Panc1 (cell line): ENCODE data around the gene IGFL1. TPM values are rescaled to one million over a fixed set of nuclear protein-coding genes. Genes with fewer than 3 reads are reported as not detected.

Experiments
- ATAC-seq: fragments of 200-7000 bp; cut with Tn5 transposase; 2 replicates; pipeline ENCODE4 v1.9.1; 2020; ENCODE audit warnings: mild to moderate bottlenecking, moderate library complexity
- BruUV-seq: library from RNA; stranded (reverse); fragments of 400-500 nt; replicated peaks from 2 replicates; lab custom pipeline; 2021; lab: Mats Ljungman, UMichigan
- CTCF ChIA-PET: fragments of 300-600 bp; sonication (Branson Sonifier 250); formaldehyde crosslinking; loops from one replicate; lab custom pipeline; 2022; ENCODE audit warnings: antibody characterized with exemption; lab: Charles Lee
- POLR2A ChIA-PET: fragments of 300-600 bp; sonication (Branson Sonifier 250); formaldehyde crosslinking; loops from one replicate; lab custom pipeline; 2022; ENCODE audit warnings: antibody characterized with exemption; lab: Charles Lee
- DNase-seq: peaks from one replicate; pipeline ENCODE4 v3.0.0-alpha.2; 2010; ENCODE audit warnings: low read depth, low spot score
- H3K27ac ChIP-seq: 2 replicates; pipeline ENCODE4 v1.5.1; 2011; ENCODE audit warnings: mild to moderate bottlenecking, low read length, inconsistent platforms
- H3K27me3 ChIP-seq: fragments of 200-500 bp; sonication (Bioruptor generic); 2 replicates; pipeline ENCODE4 v1.6.0; 2014; ENCODE audit warnings: low read length, inconsistent platforms; ENCODE audit not compliant: control insufficient read depth, insufficient read depth
- H3K36me3 ChIP-seq: fragments of 200-500 bp; sonication (Bioruptor generic); 2 replicates; pipeline ENCODE4 v1.5.1; 2014; ENCODE audit warnings: inconsistent platforms, mild to moderate bottlenecking, low read length, moderate library complexity; ENCODE audit not compliant: control insufficient read depth, insufficient read depth
- H3K4me1 ChIP-seq: 2 replicates; pipeline ENCODE4 v1.5.1; 2011; ENCODE audit warnings: inconsistent platforms, mild to moderate bottlenecking, low read length, moderate library complexity; ENCODE audit not compliant: control insufficient read depth, insufficient read depth
- H3K4me3 ChIP-seq, 2 experiments: 2 replicates each; pipeline ENCODE4 v1.5.1; 2011 to 2012; ENCODE audit warnings: low read depth in 2 of 2, low read length in 2 of 2, mild to moderate bottlenecking in 2 of 2, inconsistent platforms in 1 of 2, moderate library complexity in 1 of 2
- H3K9me3 ChIP-seq: fragments of 200-500 bp; sonication (Bioruptor generic); 2 replicates; pipeline ENCODE4 v1.5.1; 2014; ENCODE audit warnings: low read depth, mild to moderate bottlenecking, inconsistent platforms, low read length, moderate library complexity; ENCODE audit not compliant: control insufficient read depth, insufficient read depth
- POLR2AphosphoS5 ChIP-seq: IDR thresholded peaks from 2 replicates; pipeline ENCODE4 v1.6.1; 2012; ENCODE audit warnings: mild to moderate bottlenecking, low read depth, low read length, moderate library complexity
- SIN3A ChIP-seq: IDR thresholded peaks from 2 replicates; pipeline ENCODE4 v1.6.1; 2012; ENCODE audit warnings: low read depth, mild to moderate bottlenecking, low read length, moderate library complexity, borderline replicate concordance; ENCODE audit not compliant: insufficient read depth
- TCF7L2 ChIP-seq: IDR thresholded peaks from 2 replicates; pipeline ENCODE4 v1.6.1; 2011; ENCODE audit warnings: mild to moderate bottlenecking, low read depth, low read length, inconsistent platforms
- in situ Hi-C: cut with HindIII; loops from 2 replicates; pipeline ENCODE4 v1.10.0; 2016; ENCODE audit warnings: low sequenced_read_pairs, low pct_unique_long_range_greater_than_20kb
- intact Hi-C: fragments of 100-400 bp; cut with micrococcal nuclease; formaldehyde crosslinking; loops from one replicate; pipeline ENCODE4 v1.10.0; 2022; ENCODE audit not compliant: unreplicated experiment
- total RNA-seq: library from RNA; stranded (reverse); gene quantifications from one replicate; pipeline ENCODE4 v1.2.1, GENCODE V29; 2021; ENCODE audit not compliant: unreplicated experiment
- TF ChIP-seq, protein P1 (sequence below): fragments of 450-650 bp; IDR thresholded peaks from 2 replicates; pipeline ENCODE4 v1.5.1; 2017; ENCODE audit warnings: mild to moderate bottlenecking
- TF ChIP-seq, protein P2 (sequence below), 2 experiments: IDR thresholded peaks; 2 replicates each; pipeline ENCODE4 v1.6.1; 2011 to 2012; ENCODE audit warnings: low read depth in 2 of 2, control low read depth in 1 of 2, low read length in 1 of 2, mild to moderate bottlenecking in 1 of 2, moderate library complexity in 1 of 2; ENCODE audit not compliant: insufficient read depth in 1 of 2

Gene IGFL1
- total RNA-seq, 1 experiment from 2014 or later: not detected

DNA sequence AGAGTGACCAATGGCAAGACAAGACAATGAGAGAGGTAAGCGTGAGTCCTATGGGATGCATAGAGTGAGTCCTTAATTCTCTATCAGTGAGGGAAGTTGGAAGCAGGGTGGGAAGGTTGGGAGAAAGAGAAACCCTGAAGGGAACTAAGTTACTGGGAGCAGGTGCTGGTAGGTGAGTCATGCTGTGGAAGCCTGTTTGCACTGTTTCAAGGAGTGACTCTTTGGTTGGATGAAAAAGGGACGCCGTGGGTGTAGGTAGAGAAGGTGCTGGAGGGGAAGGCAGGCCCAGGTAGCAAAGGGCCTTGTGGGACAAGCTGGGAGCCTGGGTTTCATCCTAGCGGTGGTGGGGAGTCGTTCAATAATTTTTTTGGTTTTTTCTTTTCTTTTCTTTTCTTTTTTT is 21.9 kb downstream of the IGFL1 start:
- DNase-seq (no peak), ATAC-seq (no peak)
- TF ChIP-seq, protein P1, sequence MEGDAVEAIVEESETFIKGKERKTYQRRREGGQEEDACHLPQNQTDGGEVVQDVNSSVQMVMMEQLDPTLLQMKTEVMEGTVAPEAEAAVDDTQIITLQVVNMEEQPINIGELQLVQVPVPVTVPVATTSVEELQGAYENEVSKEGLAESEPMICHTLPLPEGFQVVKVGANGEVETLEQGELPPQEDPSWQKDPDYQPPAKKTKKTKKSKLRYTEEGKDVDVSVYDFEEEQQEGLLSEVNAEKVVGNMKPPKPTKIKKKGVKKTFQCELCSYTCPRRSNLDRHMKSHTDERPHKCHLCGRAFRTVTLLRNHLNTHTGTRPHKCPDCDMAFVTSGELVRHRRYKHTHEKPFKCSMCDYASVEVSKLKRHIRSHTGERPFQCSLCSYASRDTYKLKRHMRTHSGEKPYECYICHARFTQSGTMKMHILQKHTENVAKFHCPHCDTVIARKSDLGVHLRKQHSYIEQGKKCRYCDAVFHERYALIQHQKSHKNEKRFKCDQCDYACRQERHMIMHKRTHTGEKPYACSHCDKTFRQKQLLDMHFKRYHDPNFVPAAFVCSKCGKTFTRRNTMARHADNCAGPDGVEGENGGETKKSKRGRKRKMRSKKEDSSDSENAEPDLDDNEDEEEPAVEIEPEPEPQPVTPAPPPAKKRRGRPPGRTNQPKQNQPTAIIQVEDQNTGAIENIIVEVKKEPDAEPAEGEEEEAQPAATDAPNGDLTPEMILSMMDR: no peak
- TF ChIP-seq POLR2AphosphoS5 (no peak), SIN3A (no peak), TCF7L2 (no peak)
- TF ChIP-seq, protein P2, sequence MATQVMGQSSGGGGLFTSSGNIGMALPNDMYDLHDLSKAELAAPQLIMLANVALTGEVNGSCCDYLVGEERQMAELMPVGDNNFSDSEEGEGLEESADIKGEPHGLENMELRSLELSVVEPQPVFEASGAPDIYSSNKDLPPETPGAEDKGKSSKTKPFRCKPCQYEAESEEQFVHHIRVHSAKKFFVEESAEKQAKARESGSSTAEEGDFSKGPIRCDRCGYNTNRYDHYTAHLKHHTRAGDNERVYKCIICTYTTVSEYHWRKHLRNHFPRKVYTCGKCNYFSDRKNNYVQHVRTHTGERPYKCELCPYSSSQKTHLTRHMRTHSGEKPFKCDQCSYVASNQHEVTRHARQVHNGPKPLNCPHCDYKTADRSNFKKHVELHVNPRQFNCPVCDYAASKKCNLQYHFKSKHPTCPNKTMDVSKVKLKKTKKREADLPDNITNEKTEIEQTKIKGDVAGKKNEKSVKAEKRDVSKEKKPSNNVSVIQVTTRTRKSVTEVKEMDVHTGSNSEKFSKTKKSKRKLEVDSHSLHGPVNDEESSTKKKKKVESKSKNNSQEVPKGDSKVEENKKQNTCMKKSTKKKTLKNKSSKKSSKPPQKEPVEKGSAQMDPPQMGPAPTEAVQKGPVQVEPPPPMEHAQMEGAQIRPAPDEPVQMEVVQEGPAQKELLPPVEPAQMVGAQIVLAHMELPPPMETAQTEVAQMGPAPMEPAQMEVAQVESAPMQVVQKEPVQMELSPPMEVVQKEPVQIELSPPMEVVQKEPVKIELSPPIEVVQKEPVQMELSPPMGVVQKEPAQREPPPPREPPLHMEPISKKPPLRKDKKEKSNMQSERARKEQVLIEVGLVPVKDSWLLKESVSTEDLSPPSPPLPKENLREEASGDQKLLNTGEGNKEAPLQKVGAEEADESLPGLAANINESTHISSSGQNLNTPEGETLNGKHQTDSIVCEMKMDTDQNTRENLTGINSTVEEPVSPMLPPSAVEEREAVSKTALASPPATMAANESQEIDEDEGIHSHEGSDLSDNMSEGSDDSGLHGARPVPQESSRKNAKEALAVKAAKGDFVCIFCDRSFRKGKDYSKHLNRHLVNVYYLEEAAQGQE (IDR thresholded peaks at IDR 0.05; ENCODE audit: insufficient read depth in 1 of 2, low read depth in 2 of 2, low read length in 1 of 2): no peak
- Histone ChIP-seq H3K27ac (no peak overlapping the region), H3K9me3 (no peaks in the 10 kb centered on the region), H3K4me1 (no peaks in the 10 kb centered on the region), H3K4me3 (no peak overlapping the region), H3K36me3 (no peaks in the 10 kb centered on the region), H3K27me3 (0 out of 2 replicates have a peak, but pooled peaks cover 2% of the 10 kb centered on the region)
- in situ Hi-C loops (no loop called here), intact Hi-C loops (no loop called here)
- CTCF ChIA-PET: no interaction called here
- no TSS peak for BruUV-seq
- POLR2A ChIA-PET: no interaction called here

DNA sequence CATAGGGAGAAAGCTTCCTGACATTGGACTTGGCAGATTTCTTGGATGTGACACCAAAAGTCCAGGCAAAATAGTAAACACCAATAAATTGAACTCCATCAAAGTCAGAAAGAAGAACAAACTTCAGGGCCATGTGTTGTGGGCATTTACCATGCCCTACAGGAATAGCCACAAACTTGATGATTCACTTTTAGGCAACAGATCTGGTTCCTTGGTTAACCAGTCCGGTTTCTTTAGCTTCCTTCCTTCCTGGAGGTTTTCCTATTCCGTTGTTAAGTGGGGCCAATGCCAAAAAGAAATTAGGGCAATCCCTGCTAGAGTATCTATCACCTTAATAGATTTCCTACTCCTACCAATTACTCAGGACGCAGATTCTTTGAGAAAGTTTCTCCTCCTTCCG is 25.2 kb downstream of the IGFL1 start:
- H3K4me1 ChIP-seq: no peaks in the 10 kb centered on the region
- no peak for TF ChIP-seq POLR2AphosphoS5
- TF ChIP-seq, protein P2 (IDR thresholded peaks at IDR 0.05; ENCODE audit: insufficient read depth in 1 of 2, low read depth in 2 of 2, low read length in 1 of 2): no peak
- TF ChIP-seq SIN3A: no peak
- TF ChIP-seq, protein P1: no peak
- TF ChIP-seq TCF7L2: no peak
- H3K4me3 ChIP-seq: no peak overlapping the region
- in situ Hi-C loops: no loop called here
- no peaks in the 10 kb centered on the region for H3K36me3 ChIP-seq
- no peaks in the 10 kb centered on the region for H3K9me3 ChIP-seq
- no TSS peak for BruUV-seq
- intact Hi-C loops: no loop called here
- ATAC-seq (no peak), DNase-seq (no peak)
- POLR2A ChIA-PET: no interaction called here
- CTCF ChIA-PET: interaction anchor here (0.6 kb wide), 1 partner anchor 28 kb away, joined by 6 read pairs; no protein-coding TSS in a partner anchor
- 0 out of 2 replicates have a peak, but pooled peaks cover 2% of the 10 kb centered on the region for H3K27me3 ChIP-seq
- no peak overlapping the region for H3K27ac ChIP-seq
